ENCODE data around the gene BCORL1. TPM values are rescaled to one million over a fixed set of nuclear protein-coding genes. Genes with fewer than 3 reads are reported as not detected.

The BCORL1 gene
- total and polyA plus RNA-seq, 2 donors (not counting 1 experiment from before 2014, with no cell fraction given) = 1.9 to 14.3 TPM

GRCh38 chrX:130014770-130015169 lies 32.3 kb downstream of the BCORL1 start:
- ChIA-PET CTCF (no interaction called here), POLR2A (no interaction called here)
- no peak overlapping the region for H3K4me3 Mint-ChIP-seq
- H3K9me3 Mint-ChIP-seq (ENCODE audit: insufficient read depth) = no peaks in the 10 kb centered on the region
- H3K4me3 ChIP-seq (ENCODE audit: control extremely low read depth in 1 of 5, extremely low read depth in 1 of 5, insufficient read depth in 1 of 5, low read depth in 2 of 5, low read length in 4 of 5) = no peak overlapping the region
- no peaks in the 10 kb centered on the region for H3K4me1 Mint-ChIP-seq
- no peak overlapping the region for H3K9ac ChIP-seq (ENCODE audit: low read length)
- ATAC-seq (ENCODE audit: low read depth) (no peak), DNase-seq (no peak)
- intact Hi-C loops (cut with micrococcal nuclease) = no loop called here
- H3K79me2 ChIP-seq (ENCODE audit: control insufficient read depth, insufficient read depth, low read length) = no peaks in the 10 kb centered on the region
- H3K4me2 ChIP-seq (replicated peaks; ENCODE audit: low read depth, low read length, poor library complexity, severe bottlenecking) = no peak overlapping the region
- no peaks in the 10 kb centered on the region for H4K20me1 ChIP-seq (ENCODE audit: control insufficient read depth, insufficient read depth, low read length, poor library complexity, severe bottlenecking)
- TF ChIP-seq EZH2 (IDR thresholded peaks at IDR 0.05; ENCODE audit: borderline replicate concordance, insufficient read depth, low read depth, low read length, poor library complexity, severe bottlenecking) (no peak), CTCF (IDR thresholded peaks at IDR 0.05) (no peak)
- H3K27me3 Mint-ChIP-seq = no peaks in the 10 kb centered on the region
- H2AFZ ChIP-seq (ENCODE audit: insufficient read depth, low read depth, low read length, poor library complexity, severe bottlenecking) = no peak overlapping the region
- no peaks in the 10 kb centered on the region for H3K9me3 ChIP-seq (ENCODE audit: control extremely low read depth in 1 of 3, control insufficient read depth in 2 of 3, insufficient read depth in 1 of 3, low read length in 2 of 3)
- H3K4me1 ChIP-seq (ENCODE audit: control insufficient read depth in 2 of 2, insufficient read depth in 2 of 2, low read length in 2 of 2) = no peaks in the 10 kb centered on the region
- H3K36me3 ChIP-seq (replicated peaks in 1 of 2; ENCODE audit: control extremely low read depth in 1 of 2, control insufficient read depth in 1 of 2, extremely low read depth in 1 of 2, insufficient read depth in 2 of 2, low read length in 1 of 2) = peaks cover 0 to 6% of the 10 kb centered on the region in 2 experiments
- H3K27ac ChIP-seq (ENCODE audit: low read length in 2 of 2) = no peak overlapping the region
- no peak overlapping the region for H3K27ac Mint-ChIP-seq
- H3K27me3 ChIP-seq (replicated peaks in 1 of 4; ENCODE audit: control extremely low read depth in 1 of 4, control insufficient read depth in 3 of 4, insufficient read depth in 4 of 4, low read length in 3 of 4) = no peaks in the 10 kb centered on the region
- WGBS (ENCODE audit: insufficient coverage) = 99% methylated on average over 9 of the region's 12 CpGs

- DNase-seq (no peak), ATAC-seq (ENCODE audit: low read depth) (no peak)
- Histone ChIP-seq H3K4me2 (replicated peaks; ENCODE audit: low read depth, low read length, poor library complexity, severe bottlenecking) (no peak overlapping the region), H3K4me3 (ENCODE audit: control extremely low read depth in 1 of 5, extremely low read depth in 1 of 5, insufficient read depth in 1 of 5, low read depth in 2 of 5, low read length in 4 of 5) (no peak overlapping the region), H3K9me3 (ENCODE audit: control extremely low read depth in 1 of 3, control insufficient read depth in 2 of 3, insufficient read depth in 1 of 3, low read length in 2 of 3) (no peaks in the 10 kb centered on the region), H3K27me3 (replicated peaks in 1 of 4; ENCODE audit: control extremely low read depth in 1 of 4, control insufficient read depth in 3 of 4, insufficient read depth in 4 of 4, low read length in 3 of 4) (no peaks in the 10 kb centered on the region), H3K36me3 (replicated peaks in 1 of 2; ENCODE audit: control extremely low read depth in 1 of 2, control insufficient read depth in 1 of 2, extremely low read depth in 1 of 2, insufficient read depth in 2 of 2, low read length in 1 of 2) (peaks cover 0 to 6% of the 10 kb centered on the region in 2 experiments), H4K20me1 (ENCODE audit: control insufficient read depth, insufficient read depth, low read length, poor library complexity, severe bottlenecking) (no peaks in the 10 kb centered on the region), H3K27ac (ENCODE audit: low read length in 2 of 2) (no peak overlapping the region), H3K79me2 (ENCODE audit: control insufficient read depth, insufficient read depth, low read length) (no peaks in the 10 kb centered on the region), H2AFZ (ENCODE audit: insufficient read depth, low read depth, low read length, poor library complexity, severe bottlenecking) (no peak overlapping the region), H3K4me1 (ENCODE audit: control insufficient read depth in 2 of 2, insufficient read depth in 2 of 2, low read length in 2 of 2) (no peaks in the 10 kb centered on the region), H3K9ac (ENCODE audit: low read length) (no peak overlapping the region)
- Mint-ChIP-seq H3K4me1 (no peaks in the 10 kb centered on the region), H3K27me3 (no peaks in the 10 kb centered on the region), H3K4me3 (no peak overlapping the region), H3K27ac (no peak overlapping the region), H3K9me3 (ENCODE audit: insufficient read depth) (no peaks in the 10 kb centered on the region)
- CTCF ChIA-PET = no interaction called here
- POLR2A ChIA-PET = no interaction called here
- TF ChIP-seq CTCF (IDR thresholded peaks at IDR 0.05) (no peak), EZH2 (IDR thresholded peaks at IDR 0.05; ENCODE audit: borderline replicate concordance, insufficient read depth, low read depth, low read length, poor library complexity, severe bottlenecking) (no peak)
- WGBS (ENCODE audit: insufficient coverage) = 95% methylated on average over 15 of the region's 15 CpGs
- intact Hi-C loops (cut with micrococcal nuclease) = no loop called here
Observed at GRCh38 chrX:130015181-130015580, 32.7 kb downstream of the BCORL1 start.

All from B cell (primary cell).